T-helper 2 cell treated with Interferon-gamma antibody and Interleukin-4, amounts not matched to agents 5 μg/mL and 100 μg/mL, for 36 hours (primary cell): Measurements from ENCODE around the gene EXOC3L4.
"Not testable (repeated sequence)": the region's sequence is repeated elsewhere in the genome, so short reads cannot be mapped to it uniquely, and the experiment has no call there.

Experiments used
- DNase-seq: peaks from one replicate; pipeline ENCODE4 v3.0.0; 2021; ENCODE audit warnings: low spot score
- H3K27ac Mint-ChIP-seq: one replicate; pipeline ENCODE4 v1.8.0; 2021; ENCODE audit warnings: mild to moderate bottlenecking, mixed read lengths
- H3K27me3 Mint-ChIP-seq: one replicate; pipeline ENCODE4 v1.8.0; 2021; ENCODE audit warnings: low read depth, mixed read lengths
- H3K36me3 Mint-ChIP-seq: one replicate; pipeline ENCODE4 v1.8.0; 2021; ENCODE audit warnings: low read depth, mixed read lengths
- H3K4me1 Mint-ChIP-seq: one replicate; pipeline ENCODE4 v1.8.0; 2021; ENCODE audit warnings: low read depth, mixed read lengths
- H3K4me3 Mint-ChIP-seq: one replicate; pipeline ENCODE4 v1.8.0; 2022; ENCODE audit warnings: mild to moderate bottlenecking, moderate library complexity, mixed read lengths
- H3K9me3 Mint-ChIP-seq: one replicate; pipeline ENCODE4 v1.8.0; 2021; ENCODE audit warnings: mixed read lengths

EXOC3L4 gene

DNA sequence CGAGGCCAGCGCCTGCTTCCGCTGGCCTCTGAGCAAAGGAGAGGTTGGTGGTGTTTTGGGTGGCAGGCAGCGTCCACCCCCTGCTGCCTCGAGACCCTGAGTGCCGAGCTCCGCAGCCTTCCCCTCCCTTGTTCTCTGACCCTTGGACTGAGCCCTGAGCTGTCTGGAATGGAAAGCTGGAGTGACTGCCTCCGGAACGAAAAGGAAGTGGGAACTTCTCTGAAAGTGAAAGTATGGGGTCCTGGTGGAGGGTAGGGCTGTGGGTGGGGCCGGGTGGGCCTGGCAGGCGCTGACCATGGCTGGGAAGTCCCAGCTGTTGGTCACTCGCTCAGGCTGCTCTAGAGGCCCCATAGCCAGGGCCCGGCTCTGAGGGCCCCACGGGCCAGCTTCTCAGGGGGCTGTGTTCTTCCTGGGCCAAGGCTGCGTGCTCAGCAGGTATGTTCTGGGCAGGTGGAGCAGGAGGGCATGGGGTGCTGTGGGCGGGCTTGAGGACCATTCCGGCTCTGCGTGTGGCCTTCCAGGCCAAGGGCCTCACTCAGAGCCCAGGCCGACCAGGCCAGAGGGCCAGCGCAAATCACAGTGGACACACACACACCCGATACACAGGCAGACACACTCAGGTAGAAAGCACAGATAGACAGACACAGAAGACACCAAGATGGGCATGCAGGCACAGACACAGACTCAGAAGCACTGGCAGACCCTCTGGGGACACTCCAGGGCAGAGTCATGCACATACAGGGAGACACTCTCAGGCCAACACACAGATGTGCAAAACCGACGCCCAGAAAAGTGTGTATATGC, at the start of gene EXOC3L4:
Gene EXOC3L4 (plus strand): TSS at position 320 of the 804 bp plus-strand sequence. CDS start 5,495 bp downstream, outside the sequence.
- H3K27ac Mint-ChIP-seq, result no peak within 1 kb of the TSS
- no peaks in the 10 kb centered on the region for H3K36me3 Mint-ChIP-seq
- peaks cover 2% of the 10 kb centered on the region for H3K27me3 Mint-ChIP-seq
- peaks cover 3% of the 10 kb centered on the region for H3K4me1 Mint-ChIP-seq
- no peak for DNase-seq
- H3K4me3 Mint-ChIP-seq, result no peak within 1 kb of the TSS
- H3K9me3 Mint-ChIP-seq, result no peaks in the 10 kb centered on the region

DNA sequence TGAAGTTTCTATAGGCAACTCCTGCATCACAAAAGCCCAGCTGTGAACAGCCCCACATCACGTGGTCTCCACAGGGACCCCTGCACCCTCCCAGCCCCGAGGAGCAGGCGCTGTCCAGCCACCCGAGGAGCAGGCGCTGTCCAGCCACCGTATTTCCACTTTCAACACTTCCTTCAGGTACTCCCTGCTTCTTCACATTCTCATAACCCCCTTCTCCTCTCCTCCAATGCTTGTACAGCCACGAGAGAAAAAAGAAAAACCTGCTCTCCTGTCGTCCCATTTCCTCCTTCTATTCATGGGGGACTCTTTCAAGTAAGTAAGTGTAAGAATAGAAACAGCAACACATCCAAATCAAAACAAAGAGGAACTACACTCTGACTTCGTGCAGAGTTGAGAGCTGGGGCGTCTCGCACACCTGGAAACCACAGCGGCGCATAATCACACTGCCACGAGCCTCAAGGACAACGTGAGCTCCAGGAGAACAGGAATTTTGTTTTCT, 49.1 kb upstream of the EXOC3L4 start:
- H3K4me3 Mint-ChIP-seq, result no peak overlapping the region

DNA sequence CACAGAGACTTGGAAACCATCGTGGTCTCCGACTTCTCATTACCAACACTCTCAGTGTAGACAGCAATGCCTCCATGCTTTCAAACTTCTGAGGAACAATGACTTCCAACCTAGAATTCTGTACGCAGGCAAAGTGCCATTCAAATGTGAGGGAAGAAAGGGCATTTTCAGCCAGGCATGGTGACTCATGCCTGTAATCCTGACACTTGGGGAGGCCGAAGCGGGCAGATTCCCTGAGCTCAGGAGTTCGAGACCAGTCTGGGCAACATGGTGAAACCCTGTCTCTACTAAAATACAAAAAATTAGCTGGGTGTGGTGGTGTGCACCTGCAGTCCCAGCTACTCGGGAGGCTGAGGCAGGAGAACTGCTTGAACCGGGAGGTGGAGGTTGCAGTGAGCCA, 47.1 kb upstream of the EXOC3L4 start:
- H3K36me3 Mint-ChIP-seq, H3K9me3 Mint-ChIP-seq, H3K4me3 Mint-ChIP-seq, H3K27me3 Mint-ChIP-seq, H3K4me1 Mint-ChIP-seq, H3K27ac Mint-ChIP-seq, DNase-seq: not testable (repeated sequence)

More for the DNA sequence above, 49.1 kb upstream of the EXOC3L4 start:
- no peak for DNase-seq
- Mint-ChIP-seq H3K9me3 (no peaks in the 10 kb centered on the region), H3K36me3 (no peaks in the 10 kb centered on the region), H3K4me1 (peaks cover 2% of the 10 kb centered on the region), H3K27ac (no peak overlapping the region), H3K27me3 (no peaks in the 10 kb centered on the region)

DNA sequence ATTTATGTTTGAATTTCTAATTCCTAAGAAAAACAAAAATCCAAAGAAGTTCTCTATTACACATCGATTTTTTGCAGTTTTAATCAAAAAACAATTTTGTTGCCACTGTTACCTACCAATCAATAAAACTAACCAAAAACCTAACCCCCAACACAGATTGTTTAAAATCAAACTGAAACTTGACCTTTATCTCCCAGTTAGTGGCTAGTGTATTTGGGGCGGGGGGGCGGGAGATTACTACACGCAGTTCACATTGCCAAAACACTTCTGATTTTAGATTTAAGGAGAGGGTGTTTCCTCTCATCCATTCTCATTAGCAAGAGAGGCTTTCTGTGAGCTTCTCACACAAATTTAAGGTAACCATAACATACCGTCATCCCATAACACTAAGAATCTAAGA, 43.6 kb upstream of the EXOC3L4 start:
- H3K4me1 Mint-ChIP-seq, result no peaks in the 10 kb centered on the region
- H3K27ac Mint-ChIP-seq, result no peak overlapping the region
- H3K4me3 Mint-ChIP-seq, result no peak overlapping the region
- DNase-seq, result no peak
- H3K36me3 Mint-ChIP-seq, result no peaks in the 10 kb centered on the region
- peaks cover 17% of the 10 kb centered on the region for H3K27me3 Mint-ChIP-seq
- H3K9me3 Mint-ChIP-seq, result no peaks in the 10 kb centered on the region

DNA sequence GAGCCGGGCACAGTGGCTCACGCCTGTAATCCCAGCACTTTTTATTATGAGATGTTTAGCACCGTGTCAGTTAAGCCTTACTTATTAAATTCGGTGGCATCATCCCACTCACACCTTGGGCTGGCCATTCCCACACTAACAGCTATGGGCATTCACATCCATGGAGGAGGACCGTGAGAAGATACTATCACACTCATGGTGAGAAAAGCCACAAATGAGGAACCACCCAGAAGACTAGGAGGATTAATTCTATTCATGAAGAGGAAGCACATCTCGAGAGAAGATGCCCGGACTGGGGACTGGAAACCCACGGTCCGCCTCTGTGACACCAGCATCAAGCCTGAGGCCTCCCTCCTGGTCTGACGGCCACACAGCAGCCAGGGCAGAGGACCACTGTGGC, 42.1 kb upstream of the EXOC3L4 start:
- no peak for DNase-seq
- Mint-ChIP-seq H3K27ac (no peak overlapping the region), H3K27me3 (peaks cover 22% of the 10 kb centered on the region), H3K4me3 (no peak overlapping the region), H3K36me3 (no peaks in the 10 kb centered on the region), H3K4me1 (no peaks in the 10 kb centered on the region), H3K9me3 (no peaks in the 10 kb centered on the region)

DNA sequence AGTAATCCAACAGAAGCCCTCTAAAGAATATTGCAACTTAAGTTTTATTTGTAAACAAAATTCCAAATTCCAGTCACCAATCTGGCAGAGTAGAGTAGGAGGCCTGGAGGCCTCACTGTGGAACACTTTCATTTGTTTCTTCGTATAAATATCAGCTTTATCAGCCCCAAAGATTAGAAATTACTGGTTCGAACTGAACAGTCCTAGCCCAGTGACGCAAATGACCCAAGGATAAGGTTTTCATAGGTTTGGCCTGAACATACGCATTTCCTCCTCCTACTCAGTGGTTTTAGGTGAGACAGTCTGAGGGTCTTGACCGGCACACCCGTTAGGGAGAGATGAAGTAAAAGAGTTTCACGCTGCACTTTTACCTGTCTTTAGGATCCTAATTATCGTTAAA, 38.8 kb upstream of the EXOC3L4 start:
- H3K27me3 Mint-ChIP-seq, result peaks cover 47% of the 10 kb centered on the region
- no peaks in the 10 kb centered on the region for H3K9me3 Mint-ChIP-seq
- H3K36me3 Mint-ChIP-seq, result no peaks in the 10 kb centered on the region
- no peak for DNase-seq
- no peak overlapping the region for H3K27ac Mint-ChIP-seq
- H3K4me1 Mint-ChIP-seq, result no peaks in the 10 kb centered on the region
- peak overlapping the region; percentile 60 for H3K4me3 Mint-ChIP-seq

DNA sequence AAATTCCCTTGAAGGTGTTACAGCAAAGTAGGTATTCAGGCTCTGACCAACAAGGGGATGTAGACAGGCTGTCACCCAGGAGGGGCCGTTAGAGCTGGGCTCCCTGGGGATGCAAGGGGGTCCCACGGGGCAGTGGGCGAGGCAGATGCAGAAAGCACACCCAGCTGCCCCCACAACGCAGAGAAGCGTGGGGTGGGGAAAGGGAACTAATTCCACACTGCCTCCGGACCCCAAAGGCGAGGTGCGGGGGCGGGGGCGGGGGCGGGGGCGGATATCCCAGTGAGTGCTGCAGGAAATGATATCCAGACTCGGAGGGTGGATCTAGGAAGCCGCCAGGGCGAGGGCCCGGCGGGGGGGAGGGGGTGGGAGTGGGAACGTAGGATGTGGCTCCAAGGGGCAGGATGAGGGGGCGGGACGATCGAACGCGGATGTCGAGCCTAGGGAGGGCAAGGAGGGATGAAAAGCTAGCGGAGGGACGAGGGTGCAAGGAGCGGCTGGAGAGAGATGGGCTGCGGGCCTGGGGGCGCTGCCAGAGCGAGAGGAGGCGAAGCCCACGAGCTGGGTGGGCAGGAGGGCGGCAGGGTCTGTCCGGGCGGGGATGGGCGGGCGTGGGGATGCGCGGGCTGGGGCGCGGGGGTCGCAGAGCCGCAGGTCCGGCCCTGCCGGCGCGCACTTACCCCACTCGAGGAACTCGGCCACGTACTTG, 38.0 kb upstream of the EXOC3L4 start:
- peaks cover 48% of the 10 kb centered on the region for H3K27me3 Mint-ChIP-seq
- no peaks in the 10 kb centered on the region for H3K36me3 Mint-ChIP-seq
- no peaks in the 10 kb centered on the region for H3K4me1 Mint-ChIP-seq
- DNase-seq, result no peak
- peak overlapping the region; percentile 42 for H3K4me3 Mint-ChIP-seq
- no peak overlapping the region for H3K27ac Mint-ChIP-seq
- H3K9me3 Mint-ChIP-seq, result no peaks in the 10 kb centered on the region

DNA sequence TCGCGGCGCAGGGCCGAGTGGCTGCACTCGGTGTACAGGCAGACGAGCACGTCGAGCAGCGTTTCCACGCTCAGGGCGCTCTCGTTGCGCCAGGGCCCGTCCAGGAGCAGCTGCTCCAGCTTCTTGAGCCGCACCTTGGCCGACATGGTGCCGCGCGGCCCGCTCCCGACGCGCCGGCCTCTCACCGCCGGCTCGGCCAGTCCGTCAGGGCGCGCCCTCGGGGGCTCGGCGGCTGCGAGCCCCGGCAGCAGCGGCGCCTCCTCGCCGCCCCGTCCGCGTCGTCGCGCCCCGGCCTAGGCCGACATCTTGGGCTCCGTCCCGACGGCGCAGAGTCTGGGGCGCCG, 37.5 kb upstream of the EXOC3L4 start:
- no peak for DNase-seq
- no peak overlapping the region for H3K27ac Mint-ChIP-seq
- no peaks in the 10 kb centered on the region for H3K9me3 Mint-ChIP-seq
- no peaks in the 10 kb centered on the region for H3K4me1 Mint-ChIP-seq
- no peaks in the 10 kb centered on the region for H3K36me3 Mint-ChIP-seq
- no peak overlapping the region for H3K4me3 Mint-ChIP-seq
- H3K27me3 Mint-ChIP-seq, result peaks cover 53% of the 10 kb centered on the region

DNA sequence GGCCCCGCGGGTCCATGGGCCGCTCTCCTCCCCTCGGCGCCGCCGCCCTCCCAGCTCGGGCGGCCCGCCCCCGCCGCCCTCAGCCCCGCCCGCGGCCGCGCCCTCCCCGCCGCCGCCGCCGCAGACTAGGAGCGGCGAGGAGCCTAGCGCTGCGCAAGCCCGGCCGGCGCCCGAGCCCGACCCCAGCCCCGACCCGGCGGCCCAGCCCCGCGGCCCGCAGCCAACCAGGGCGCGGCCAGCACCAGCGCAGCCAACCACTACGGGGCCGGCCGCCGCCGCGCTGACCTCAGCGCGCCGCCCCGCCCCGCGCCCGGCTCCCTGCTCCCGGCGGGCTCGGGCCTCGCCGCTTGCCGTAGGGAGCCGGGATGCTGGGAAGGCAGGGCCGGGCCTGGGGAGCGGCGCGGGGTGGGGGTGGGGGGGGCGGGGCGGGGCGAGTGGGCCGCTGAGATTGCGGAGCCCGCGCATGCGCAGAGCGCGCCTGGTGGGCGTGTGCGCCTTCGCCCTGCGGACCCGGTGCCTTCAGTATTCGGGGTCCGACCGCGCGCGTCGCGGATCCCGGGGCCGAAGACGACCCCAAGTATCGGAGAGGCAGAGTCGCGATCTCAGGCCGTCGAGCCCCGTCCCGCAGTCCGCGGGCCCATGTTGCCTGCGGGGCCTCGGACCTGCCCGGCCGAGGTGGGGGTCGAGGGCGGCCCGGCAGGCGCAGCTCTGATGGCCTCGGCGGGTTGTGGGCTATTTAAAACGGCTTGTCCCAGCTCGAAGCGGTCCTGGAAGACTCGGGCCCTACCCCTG, 37.0 kb upstream of the EXOC3L4 start, which contains the start of gene CDC42BPB:
Gene CDC42BPB (minus strand): TSS at position 178 of the 792 bp plus-strand sequence. CDS start 376 bp downstream, outside the sequence.
- Mint-ChIP-seq H3K27me3 (peaks cover 57% of the 10 kb centered on the region), H3K36me3 (no peaks in the 10 kb centered on the region), H3K27ac (no peak within 1 kb of the TSS), H3K4me1 (no peaks in the 10 kb centered on the region), H3K9me3 (no peaks in the 10 kb centered on the region), H3K4me3 (peak within 1 kb of the TSS; percentile 42)
- DNase-seq, result peak; percentile 51

DNA sequence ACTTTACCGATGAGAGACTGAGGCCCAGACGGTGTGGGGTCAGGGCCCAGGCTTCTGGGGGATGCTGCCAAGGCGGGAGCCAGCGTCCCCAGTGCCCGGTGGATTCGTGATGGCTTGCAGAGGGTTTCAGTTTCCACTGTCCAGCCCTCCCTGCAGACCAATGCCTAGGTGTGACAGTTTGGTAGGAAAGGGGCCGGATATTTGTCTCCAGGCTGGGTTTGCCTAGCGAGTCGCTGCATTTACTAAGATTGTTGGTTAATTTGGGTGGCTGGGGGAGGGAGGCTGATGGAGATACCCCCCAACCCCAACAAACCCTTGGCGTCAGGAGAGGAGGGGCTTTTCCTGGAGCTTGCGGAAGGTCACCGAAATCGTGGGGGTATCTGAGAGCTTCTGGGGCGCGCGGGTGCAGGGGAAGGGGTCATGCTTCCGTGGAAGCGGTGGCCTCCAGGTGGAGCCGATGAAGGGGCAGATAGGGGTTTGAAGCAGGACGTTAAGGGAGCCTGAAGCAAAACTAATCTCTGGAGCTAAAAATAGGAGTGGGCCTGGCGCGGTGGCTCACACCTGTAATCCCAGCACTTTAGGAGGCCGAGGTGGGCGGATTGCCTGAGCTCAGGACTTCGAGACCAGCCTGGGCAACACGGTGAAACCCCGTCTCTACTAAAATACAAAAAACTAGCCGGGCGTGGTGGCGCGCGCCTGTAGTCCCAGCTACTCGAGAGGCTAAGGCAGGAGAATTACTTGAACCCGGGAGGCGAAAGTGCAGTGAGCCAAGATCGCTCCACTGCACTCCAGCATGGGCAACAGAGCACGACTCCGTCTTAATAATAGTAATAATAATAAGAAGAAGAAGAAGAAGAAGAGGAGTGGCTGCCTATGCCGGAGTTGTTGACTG, 36.1 kb upstream of the EXOC3L4 start:
- DNase-seq, result no peak
- no peak overlapping the region for H3K27ac Mint-ChIP-seq
- no peak overlapping the region for H3K4me3 Mint-ChIP-seq
- peaks cover 57% of the 10 kb centered on the region for H3K27me3 Mint-ChIP-seq
- no peaks in the 10 kb centered on the region for H3K36me3 Mint-ChIP-seq
- no peaks in the 10 kb centered on the region for H3K9me3 Mint-ChIP-seq
- H3K4me1 Mint-ChIP-seq, result no peaks in the 10 kb centered on the region

DNA sequence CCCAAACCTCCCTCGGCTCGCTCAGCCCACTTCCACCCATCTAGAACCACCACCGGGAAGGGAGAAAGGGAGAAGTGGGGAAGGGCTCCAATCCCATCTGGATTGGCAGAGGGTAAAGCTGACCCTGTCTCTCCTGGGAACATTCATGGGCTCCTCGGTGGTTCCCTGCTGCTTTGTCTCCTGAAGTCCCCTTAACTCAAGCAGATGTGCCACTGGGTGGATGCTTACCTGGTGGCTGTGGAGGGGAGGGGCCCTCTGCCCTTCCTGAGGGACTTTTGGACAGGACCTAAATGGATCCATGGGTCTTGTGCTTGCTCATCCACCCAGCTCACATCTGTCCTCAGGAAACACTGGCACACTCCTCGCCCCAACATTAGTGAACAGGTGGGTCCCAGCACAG, 35.0 kb upstream of the EXOC3L4 start:
- Mint-ChIP-seq H3K4me3 (no peak overlapping the region), H3K27me3 (peaks cover 57% of the 10 kb centered on the region), H3K36me3 (no peaks in the 10 kb centered on the region), H3K4me1 (no peaks in the 10 kb centered on the region), H3K9me3 (no peaks in the 10 kb centered on the region), H3K27ac (no peak overlapping the region)
- no peak for DNase-seq

DNA sequence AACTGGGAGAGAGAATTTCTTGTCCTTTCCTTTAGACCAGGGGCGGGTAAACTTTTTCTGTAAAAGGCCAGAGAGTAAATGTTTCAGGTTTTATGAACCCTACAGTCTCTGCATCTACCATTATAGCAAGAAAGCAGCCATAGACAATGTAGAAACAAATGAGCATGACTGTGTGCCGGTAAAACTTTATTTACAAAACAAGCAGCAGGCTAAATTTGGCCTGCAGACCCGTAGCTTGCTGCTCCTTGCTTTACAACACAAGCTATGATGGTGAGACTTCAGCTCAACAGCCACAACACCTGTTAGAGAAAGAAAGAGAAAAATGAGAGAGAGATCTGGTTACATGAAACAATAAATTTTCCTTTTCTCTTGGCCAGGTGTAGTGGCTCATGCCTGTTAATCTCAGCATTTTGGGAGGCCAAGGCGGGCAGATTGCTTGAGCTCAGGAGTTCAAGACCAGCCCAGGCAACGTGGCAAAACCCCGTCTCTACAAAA, 33.0 kb upstream of the EXOC3L4 start:
- H3K4me1 Mint-ChIP-seq, result no peaks in the 10 kb centered on the region
- no peak for DNase-seq
- no peak overlapping the region for H3K27ac Mint-ChIP-seq
- H3K27me3 Mint-ChIP-seq, result peaks cover 39% of the 10 kb centered on the region
- no peak overlapping the region for H3K4me3 Mint-ChIP-seq
- no peaks in the 10 kb centered on the region for H3K36me3 Mint-ChIP-seq
- H3K9me3 Mint-ChIP-seq, result no peaks in the 10 kb centered on the region

DNA sequence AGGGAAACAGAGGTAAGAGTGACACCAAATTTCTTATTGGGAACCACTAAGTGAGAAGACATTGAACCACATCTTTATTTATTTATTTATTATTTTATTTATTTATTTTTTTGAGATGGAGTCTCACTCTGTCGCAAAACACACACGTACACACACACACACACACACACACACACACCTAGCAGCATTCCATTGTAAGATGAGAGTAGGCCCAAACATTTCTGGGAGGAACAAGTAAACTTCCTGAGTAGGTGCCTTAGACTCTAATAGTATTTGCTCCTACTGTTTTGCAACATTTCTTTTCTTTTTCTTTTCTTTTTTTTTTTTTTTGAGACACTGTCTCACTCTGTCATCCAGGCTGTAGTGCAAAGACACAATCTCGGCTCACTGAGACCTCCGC, 30.1 kb upstream of the EXOC3L4 start:
- no peaks in the 10 kb centered on the region for H3K36me3 Mint-ChIP-seq
- H3K4me1 Mint-ChIP-seq, result no peaks in the 10 kb centered on the region
- peaks cover 22% of the 10 kb centered on the region for H3K27me3 Mint-ChIP-seq
- H3K9me3 Mint-ChIP-seq, result no peaks in the 10 kb centered on the region
- H3K4me3 Mint-ChIP-seq, result no peak overlapping the region
- H3K27ac Mint-ChIP-seq, result no peak overlapping the region
- no peak for DNase-seq
